HS-5 (cell line): ENCODE measurements around the gene GALNT15.

ENCODE experiments used
- DNase-seq: peaks from one replicate; pipeline ENCODE4 v3.0.0-alpha.2; 2012; ENCODE audit warnings: low read depth

GALNT15 gene

DNA sequence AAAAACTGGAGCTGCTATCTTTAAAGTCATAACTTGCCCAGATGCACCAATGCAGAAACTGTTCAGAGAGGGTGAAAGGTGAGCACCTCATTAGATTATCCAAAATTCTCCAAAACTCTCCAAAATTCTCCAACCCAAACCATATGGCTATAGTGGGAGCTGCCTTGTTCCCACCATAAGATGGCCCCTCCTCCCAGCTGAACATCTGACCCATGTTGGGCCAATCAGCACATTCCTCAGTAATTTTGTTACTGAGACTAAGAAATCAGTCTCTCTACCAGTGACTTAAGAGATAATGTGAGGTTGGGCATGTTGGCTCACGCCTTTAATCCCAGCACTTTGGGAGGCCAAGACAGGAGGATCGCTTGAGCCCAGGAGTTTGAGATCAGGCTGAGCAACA lies 57.5 kb downstream of the GALNT15 start:
- DNase-seq, result no peak

DNA sequence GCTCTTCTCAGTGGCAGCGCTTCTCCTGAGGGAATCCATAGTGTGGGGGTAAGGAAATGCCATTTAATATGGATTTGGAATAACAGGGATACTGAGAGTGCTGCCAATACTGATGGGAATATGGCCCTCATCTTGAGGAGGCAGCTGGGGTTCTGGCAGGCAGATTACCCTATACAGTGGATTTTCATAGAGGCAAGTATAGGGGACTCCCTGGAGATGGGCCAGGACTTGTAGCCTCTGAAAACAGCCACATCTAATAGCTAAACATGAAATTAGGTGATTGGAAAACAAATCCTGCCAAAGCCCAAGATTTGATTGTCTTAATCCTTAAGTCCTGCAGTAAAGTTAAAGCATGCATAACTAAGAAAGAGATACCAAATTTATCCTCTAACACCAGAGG lies 59.3 kb downstream of the GALNT15 start:
- no peak for DNase-seq

DNA sequence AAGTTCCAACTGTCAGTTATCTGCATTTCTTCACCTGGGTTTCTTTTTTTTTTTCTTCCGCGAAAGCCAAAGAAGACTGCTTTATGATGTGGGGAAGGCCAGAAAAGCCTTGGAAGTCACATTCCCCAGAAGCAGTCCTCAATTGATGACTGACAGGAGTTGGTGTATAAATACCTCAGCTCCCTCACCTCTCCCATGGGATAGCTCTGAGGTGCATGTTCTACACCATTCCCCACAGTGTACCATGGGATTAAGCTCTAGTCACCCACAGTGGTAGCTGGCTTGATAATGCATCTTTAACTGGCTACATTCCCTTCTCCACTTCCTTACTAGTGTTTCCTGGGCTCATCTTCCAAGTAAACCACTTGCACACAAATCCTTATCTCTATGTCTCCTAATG lies 59.8 kb downstream of the GALNT15 start:
- no peak for DNase-seq

GRCh38 chr3:16236030-16236639 lies 61.7 kb downstream of the GALNT15 start:
- no peak for DNase-seq

DNA sequence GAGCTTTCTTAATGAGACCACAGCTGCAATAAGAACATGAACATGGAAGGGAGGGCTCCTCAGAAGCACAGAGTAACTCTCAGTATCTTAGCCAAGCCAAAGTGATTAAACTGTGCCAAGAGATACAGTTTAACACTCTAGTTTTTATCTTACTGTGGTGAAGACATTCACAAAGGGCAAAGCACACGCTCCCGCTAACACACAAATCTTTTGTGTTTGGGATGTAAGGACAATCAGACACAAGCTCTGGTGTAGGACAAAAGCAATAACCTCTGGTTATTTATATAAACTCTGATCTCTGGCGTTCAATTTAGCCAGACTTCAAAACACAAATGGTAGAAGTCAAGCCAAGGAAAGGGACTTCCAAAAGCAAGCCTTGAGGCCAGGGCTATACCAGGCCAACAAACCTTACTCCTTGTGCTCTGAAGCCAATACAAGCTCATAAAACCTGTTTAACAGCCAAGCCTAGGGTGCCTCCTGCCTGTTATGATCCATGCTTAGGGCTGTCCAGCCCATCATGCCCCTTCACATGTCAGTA lies 62.4 kb downstream of the GALNT15 start:
- DNase-seq, result no peak

DNA sequence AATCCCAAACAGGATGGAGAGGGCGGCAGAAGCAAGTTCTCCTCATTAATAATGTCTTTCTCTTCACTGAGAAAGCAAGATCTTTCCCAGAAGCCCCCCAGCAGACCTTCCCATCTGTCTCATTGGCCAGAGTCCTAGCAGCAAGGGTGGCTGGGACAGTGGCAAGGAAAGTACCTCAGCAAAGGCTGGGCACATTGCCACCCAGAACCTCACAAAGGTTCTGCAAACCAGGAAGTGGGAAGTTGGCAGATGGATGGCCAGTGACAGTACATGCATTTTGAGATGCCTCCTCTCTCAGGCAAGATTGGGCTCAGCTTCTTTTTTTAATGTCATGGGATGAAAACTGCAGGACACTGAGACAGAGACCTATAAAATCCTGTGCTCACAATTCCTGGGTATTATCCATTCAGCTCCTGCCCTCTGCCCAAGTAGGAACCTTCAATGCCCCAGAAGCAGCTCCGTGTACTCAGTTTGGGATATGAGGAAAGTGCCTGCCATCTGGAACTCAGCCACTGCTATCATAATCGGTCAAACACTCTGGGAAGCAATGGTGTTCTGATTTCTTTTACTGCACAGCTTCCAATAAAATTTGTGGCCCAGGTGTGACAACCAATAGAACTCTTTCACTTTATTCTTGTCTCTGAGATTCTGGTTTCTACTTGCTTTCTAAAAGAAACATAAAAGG lies 64.7 kb downstream of the GALNT15 start:
- DNase-seq, result no peak

- DNase-seq, result no peak
Observed at GRCh38 chr3:16239780-16240179, 65.3 kb downstream of the GALNT15 start.

DNA sequence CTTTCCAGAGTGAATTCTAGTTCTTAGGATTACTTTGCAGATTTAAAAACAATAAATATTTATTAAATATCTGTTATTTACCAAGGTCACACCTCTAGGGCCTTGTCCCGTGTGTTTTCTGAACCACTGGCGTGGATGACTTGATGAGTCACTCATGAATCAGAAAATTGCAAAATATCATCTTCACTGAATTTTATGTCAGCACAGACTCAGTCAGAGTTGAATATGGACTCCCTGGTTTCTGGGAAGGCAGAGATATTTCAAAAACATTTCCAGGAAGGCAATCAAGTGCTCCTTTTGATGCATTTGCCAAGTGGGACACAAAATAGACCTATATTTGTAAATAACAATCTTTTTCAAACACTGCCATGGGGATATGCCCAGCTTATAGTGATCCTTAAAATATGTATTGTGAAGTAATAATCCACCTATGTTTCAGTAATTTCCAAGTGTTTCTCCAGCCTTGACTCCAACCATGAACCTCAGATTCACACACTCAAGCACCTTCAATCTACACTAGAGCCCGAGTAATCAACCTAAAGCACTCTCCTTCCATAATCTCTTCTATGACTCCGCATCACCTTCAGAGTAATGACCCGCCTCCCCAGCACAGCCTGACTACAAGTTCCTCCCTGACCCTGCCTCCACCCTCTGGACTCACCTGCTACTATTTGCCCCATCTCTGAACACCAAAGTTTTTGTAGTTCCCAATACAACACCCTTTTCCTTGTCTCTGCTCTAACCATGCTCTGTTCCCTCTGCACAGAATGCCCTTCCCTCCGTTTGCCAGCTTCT lies 65.9 kb downstream of the GALNT15 start:
- DNase-seq, result peak; percentile 81

GRCh38 chr3:16241225-16241624 lies 66.7 kb downstream of the GALNT15 start:
- no peak for DNase-seq

DNA sequence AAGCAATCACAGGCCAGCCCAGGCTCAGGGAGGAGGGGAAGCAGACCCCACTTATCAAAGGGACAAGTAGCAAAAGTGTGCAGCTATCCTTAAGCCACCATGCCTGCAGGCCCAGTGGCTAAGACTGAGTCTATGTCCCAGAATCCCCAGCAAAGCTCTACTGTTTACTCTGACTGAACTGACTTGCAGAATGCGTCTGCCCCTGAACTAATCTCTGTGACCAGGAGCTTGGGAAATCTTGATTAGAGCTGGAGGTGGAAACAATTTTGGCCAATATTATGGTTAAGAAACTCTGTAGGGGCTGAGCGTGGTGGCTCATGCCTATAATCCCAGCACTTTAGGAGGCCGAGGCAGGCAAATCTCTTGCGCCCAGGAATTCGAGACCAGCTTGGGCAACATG lies 67.7 kb downstream of the GALNT15 start:
- no peak for DNase-seq

DNA sequence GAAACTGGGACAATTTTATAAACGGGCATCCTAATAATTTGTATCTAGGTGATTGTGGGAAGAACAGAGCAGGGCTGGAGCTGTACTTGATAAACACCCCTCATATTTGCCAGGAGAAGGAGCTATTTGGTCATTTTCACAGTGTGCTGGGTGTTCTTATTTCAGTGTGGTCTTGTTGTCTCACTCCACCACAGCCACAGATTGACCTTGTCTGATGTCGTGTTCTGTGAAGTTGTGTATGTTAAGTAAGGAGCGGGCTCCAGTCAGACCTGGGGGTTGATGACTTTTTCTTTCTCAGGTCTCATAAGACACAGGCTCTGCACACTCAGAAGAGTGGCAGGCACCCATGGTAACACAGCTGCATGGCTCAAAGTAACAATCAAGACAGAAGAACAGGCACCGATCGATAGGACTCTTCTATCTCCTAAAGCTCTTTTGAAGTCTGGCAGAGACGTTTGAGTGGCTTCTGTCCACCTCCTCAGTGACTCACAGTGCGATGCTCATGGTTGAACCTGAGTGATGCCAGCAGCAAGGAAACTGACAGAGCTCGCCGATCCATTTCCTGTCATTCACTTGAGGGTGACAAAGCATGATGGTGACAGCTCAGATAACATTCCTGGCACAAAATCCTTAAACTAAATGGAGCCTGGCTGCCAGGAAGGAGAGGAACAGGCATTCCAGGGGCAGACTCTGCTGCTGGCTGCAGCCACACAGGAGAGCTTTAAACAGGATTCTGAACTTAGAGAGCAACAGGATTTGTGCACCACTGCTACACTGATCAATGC lies 69.4 kb downstream of the GALNT15 start:
- no peak for DNase-seq

GRCh38 chr3:16245609-16246008 lies 71.1 kb downstream of the GALNT15 start:
- no peak for DNase-seq

DNA sequence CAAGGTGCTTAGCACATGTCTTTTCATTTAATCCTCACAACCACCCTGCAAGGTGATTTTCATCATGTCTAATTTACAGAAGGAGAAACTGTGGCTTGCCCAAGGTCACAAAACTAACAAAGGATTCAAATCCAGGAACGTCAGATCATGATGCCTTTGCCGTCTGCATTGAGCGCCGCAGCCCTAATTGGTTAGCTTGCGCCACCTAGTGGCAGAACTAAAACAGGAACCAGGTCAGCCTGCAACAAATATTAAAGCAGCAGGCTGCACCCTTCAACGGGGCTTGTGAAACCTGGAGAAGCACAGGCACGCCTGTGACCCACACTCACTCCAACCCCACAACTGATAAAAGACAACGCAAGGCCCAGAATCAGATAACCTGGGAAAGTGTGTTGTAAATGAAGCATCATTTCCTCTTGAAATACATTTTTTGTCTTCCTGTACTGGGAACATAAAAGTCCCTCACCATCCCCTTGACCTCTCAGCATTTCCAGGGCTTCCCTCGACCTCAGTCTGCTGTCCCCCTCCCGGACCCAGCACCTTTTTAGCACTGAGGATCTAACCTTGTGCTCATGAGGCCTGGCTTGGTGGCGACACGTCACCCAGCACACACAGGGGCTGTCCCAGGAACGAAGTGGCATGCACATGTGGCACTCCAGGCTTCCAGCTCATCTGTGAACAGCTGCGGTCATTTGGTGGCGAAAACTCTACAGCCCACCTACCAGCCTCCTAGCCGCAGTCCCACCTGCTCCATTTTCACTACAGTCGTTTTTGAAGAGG lies 73.0 kb downstream of the GALNT15 start:
- DNase-seq, result peak; percentile 53

GRCh38 chr3:16248556-16248955 lies 74.1 kb downstream of the GALNT15 start:
- DNase-seq, result no peak

DNA sequence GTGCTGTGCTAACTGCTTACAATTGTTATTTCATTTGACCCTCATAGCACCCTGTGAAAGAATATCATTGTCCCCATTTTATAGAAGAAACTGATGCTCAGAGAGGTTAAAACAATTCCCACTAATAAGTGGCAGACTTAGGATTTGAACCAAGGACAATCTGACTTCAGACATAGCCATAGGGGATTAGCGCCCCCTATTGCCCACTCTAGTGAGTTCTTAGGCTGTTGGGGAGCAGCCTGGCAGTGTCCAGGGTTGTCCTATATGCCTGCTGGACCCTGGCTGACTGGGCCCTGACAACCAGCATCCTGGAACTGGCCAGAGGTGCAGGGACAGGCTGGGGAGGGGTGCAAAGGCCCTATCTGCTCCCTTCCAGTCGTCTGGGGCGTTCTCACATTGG lies 74.9 kb downstream of the GALNT15 start:
- no peak for DNase-seq

GRCh38 chr3:16249886-16250285 lies 75.4 kb downstream of the GALNT15 start:
- DNase-seq, result no peak

- no peak for DNase-seq
Observed at GRCh38 chr3:16251316-16252085, 77.0 kb downstream of the GALNT15 start.

- no peak for DNase-seq
Observed at GRCh38 chr3:16252243-16252978, 77.9 kb downstream of the GALNT15 start.

- DNase-seq, result no peak
Observed at GRCh38 chr3:16252988-16253387, 78.5 kb downstream of the GALNT15 start.

DNA sequence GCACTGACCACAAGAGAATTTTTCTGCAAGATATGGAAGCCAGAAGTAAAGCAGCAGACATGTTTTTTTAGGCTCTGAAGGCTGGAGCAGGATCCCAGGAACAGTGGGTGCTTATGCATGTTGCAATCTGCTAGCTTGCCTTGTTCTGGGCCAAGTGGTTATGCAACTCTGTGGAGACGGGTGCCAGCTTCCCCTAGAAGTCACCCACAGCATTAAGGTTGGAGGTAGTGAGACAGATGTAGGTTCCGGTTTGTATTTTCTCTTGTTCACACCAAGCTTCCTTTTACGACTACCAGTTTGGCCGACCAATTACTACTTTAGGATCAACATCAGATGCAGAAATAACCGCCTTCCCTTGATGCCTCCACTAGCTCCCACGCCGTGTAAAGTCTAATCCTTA lies 79.1 kb downstream of the GALNT15 start:
- no peak for DNase-seq
